ENCODE results near the gene SETD5. TPM values are rescaled to one million over a fixed set of nuclear protein-coding genes. Genes with fewer than 3 reads are reported as not detected.

SETD5 gene
- total and polyA plus RNA-seq, 2 experiments from 2014 or later: 143 to 172 TPM

DNA sequence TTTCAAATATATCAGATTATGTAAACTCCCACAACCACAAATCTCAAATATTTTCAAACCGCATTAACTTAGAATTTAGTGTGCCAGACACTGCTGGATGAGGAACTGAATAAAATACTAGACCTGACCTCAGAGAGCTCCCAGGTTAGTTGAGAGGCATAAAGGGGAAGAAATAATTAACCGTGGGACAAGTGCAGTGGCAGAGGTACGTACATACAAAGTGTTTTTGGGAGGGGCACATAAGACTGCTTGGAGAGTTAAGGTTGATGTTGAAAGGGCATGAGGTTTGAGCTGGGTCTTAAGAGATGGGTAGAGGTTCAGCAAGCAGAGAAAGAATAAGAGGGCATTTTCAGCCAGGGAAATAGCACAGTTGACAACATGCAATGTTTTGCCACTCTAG lies 17.4 kb upstream of the SETD5 start:
- Mint-ChIP-seq H3K36me3 (ENCODE audit: low read depth) (peaks cover 69% of the 10 kb centered on the region), H3K9me3 (no peaks in the 10 kb centered on the region)

GRCh38 chr3:9384141-9384828 lies 13.1 kb upstream of the SETD5 start:
- peak overlapping the region; percentile 61; the same call in 1 of the 2 replicates for H3K27ac ChIP-seq (ENCODE audit: low read depth)
- H2AFZ ChIP-seq: no peak overlapping the region
- DNase-seq (ENCODE audit: low spot score) (no peak), ATAC-seq (peak; percentile 14; the same call in 1 of the 3 replicates)
- no peak overlapping the region for H3K4me3 ChIP-seq
- H3K27me3 ChIP-seq (ENCODE audit: insufficient read depth): no peaks in the 10 kb centered on the region
- no peaks in the 10 kb centered on the region for H3K9me2 ChIP-seq (ENCODE audit: insufficient read depth)
- peaks cover under 1% of the 10 kb centered on the region; the same call in 1 of the 2 replicates for H3K79me2 ChIP-seq (replicated peaks; ENCODE audit: insufficient read depth)
- Mint-ChIP-seq H3K27me3 (ENCODE audit: insufficient read depth, low read depth, poor library complexity) (peaks cover 7% of the 10 kb centered on the region), H3K4me1 (peaks cover 3% of the 10 kb centered on the region; the same call in 2 of the 3 replicates), H3K9me3 (no peaks in the 10 kb centered on the region), H3K36me3 (ENCODE audit: low read depth) (peaks cover 87% of the 10 kb centered on the region), H3K4me3 (no peak overlapping the region), H3K27ac (peak overlapping the region; percentile 4; the same call in 1 of the 2 replicates)
- no peaks in the 10 kb centered on the region; the same call in 1 of the 2 replicates for H4K20me1 ChIP-seq (replicated peaks; ENCODE audit: insufficient read depth)
- H3K4me2 ChIP-seq: no peak overlapping the region
- H3K36me3 ChIP-seq (ENCODE audit: insufficient read depth): peaks cover 25% of the 10 kb centered on the region
- peaks cover 31% of the 10 kb centered on the region; the same call in 1 of the 2 replicates for H3F3A ChIP-seq (replicated peaks; ENCODE audit: low read depth)
- H3K4me1 ChIP-seq (ENCODE audit: insufficient read depth): no peaks in the 10 kb centered on the region
- TF ChIP-seq ZNF114 (CRISPR knock-in tag; IDR thresholded peaks at IDR 0.05) (no peak), EZH2phosphoT487 (IDR thresholded peaks at IDR 0.05; ENCODE audit: unreplicated experiment) (no peak), STAT1 (IDR thresholded peaks at IDR 0.05; ENCODE audit: unreplicated experiment) (no peak), ZNF331 (CRISPR knock-in tag; IDR thresholded peaks at IDR 0.05; ENCODE audit: low read depth) (no peak), CREB1 (CRISPR knock-in tag; IDR thresholded peaks at IDR 0.05; ENCODE audit: low read depth) (no peak)
- TF ChIP-seq, protein P1, sequence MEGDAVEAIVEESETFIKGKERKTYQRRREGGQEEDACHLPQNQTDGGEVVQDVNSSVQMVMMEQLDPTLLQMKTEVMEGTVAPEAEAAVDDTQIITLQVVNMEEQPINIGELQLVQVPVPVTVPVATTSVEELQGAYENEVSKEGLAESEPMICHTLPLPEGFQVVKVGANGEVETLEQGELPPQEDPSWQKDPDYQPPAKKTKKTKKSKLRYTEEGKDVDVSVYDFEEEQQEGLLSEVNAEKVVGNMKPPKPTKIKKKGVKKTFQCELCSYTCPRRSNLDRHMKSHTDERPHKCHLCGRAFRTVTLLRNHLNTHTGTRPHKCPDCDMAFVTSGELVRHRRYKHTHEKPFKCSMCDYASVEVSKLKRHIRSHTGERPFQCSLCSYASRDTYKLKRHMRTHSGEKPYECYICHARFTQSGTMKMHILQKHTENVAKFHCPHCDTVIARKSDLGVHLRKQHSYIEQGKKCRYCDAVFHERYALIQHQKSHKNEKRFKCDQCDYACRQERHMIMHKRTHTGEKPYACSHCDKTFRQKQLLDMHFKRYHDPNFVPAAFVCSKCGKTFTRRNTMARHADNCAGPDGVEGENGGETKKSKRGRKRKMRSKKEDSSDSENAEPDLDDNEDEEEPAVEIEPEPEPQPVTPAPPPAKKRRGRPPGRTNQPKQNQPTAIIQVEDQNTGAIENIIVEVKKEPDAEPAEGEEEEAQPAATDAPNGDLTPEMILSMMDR (conservative IDR thresholded peaks at IDR 0.05; ENCODE audit: low read depth in 2 of 2): no peak
- TF ChIP-seq, protein P2, sequence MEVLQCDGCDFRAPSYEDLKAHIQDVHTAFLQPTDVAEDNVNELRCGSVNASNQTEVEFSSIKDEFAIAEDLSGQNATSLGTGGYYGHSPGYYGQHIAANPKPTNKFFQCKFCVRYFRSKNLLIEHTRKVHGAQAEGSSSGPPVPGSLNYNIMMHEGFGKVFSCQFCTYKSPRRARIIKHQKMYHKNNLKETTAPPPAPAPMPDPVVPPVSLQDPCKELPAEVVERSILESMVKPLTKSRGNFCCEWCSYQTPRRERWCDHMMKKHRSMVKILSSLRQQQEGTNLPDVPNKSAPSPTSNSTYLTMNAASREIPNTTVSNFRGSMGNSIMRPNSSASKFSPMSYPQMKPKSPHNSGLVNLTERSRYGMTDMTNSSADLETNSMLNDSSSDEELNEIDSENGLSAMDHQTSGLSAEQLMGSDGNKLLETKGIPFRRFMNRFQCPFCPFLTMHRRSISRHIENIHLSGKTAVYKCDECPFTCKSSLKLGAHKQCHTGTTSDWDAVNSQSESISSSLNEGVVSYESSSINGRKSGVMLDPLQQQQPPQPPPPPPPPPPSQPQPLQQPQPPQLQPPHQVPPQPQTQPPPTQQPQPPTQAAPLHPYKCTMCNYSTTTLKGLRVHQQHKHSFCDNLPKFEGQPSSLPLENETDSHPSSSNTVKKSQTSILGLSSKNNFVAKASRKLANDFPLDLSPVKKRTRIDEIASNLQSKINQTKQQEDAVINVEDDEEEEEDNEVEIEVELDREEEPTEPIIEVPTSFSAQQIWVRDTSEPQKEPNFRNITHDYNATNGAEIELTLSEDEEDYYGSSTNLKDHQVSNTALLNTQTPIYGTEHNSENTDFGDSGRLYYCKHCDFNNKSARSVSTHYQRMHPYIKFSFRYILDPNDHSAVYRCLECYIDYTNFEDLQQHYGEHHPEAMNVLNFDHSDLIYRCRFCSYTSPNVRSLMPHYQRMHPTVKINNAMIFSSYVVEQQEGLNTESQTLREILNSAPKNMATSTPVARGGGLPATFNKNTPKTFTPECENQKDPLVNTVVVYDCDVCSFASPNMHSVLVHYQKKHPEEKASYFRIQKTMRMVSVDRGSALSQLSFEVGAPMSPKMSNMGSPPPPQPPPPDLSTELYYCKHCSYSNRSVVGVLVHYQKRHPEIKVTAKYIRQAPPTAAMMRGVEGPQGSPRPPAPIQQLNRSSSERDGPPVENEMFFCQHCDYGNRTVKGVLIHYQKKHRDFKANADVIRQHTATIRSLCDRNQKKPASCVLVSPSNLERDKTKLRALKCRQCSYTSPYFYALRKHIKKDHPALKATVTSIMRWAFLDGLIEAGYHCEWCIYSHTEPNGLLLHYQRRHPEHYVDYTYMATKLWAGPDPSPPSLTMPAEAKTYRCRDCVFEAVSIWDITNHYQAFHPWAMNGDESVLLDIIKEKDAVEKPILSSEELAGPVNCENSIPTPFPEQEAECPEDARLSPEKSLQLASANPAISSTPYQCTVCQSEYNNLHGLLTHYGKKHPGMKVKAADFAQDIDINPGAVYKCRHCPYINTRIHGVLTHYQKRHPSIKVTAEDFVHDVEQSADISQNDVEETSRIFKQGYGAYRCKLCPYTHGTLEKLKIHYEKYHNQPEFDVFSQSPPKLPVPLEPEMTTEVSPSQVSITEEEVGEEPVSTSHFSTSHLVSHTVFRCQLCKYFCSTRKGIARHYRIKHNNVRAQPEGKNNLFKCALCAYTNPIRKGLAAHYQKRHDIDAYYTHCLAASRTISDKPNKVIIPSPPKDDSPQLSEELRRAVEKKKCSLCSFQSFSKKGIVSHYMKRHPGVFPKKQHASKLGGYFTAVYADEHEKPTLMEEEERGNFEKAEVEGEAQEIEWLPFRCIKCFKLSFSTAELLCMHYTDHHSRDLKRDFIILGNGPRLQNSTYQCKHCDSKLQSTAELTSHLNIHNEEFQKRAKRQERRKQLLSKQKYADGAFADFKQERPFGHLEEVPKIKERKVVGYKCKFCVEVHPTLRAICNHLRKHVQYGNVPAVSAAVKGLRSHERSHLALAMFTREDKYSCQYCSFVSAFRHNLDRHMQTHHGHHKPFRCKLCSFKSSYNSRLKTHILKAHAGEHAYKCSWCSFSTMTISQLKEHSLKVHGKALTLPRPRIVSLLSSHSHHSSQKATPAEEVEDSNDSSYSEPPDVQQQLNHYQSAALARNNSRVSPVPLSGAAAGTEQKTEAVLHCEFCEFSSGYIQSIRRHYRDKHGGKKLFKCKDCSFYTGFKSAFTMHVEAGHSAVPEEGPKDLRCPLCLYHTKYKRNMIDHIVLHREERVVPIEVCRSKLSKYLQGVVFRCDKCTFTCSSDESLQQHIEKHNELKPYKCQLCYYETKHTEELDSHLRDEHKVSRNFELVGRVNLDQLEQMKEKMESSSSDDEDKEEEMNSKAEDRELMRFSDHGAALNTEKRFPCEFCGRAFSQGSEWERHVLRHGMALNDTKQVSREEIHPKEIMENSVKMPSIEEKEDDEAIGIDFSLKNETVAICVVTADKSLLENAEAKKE (CRISPR knock-in tag; IDR thresholded peaks at IDR 0.05): no peak
- TF ChIP-seq, protein P3, sequence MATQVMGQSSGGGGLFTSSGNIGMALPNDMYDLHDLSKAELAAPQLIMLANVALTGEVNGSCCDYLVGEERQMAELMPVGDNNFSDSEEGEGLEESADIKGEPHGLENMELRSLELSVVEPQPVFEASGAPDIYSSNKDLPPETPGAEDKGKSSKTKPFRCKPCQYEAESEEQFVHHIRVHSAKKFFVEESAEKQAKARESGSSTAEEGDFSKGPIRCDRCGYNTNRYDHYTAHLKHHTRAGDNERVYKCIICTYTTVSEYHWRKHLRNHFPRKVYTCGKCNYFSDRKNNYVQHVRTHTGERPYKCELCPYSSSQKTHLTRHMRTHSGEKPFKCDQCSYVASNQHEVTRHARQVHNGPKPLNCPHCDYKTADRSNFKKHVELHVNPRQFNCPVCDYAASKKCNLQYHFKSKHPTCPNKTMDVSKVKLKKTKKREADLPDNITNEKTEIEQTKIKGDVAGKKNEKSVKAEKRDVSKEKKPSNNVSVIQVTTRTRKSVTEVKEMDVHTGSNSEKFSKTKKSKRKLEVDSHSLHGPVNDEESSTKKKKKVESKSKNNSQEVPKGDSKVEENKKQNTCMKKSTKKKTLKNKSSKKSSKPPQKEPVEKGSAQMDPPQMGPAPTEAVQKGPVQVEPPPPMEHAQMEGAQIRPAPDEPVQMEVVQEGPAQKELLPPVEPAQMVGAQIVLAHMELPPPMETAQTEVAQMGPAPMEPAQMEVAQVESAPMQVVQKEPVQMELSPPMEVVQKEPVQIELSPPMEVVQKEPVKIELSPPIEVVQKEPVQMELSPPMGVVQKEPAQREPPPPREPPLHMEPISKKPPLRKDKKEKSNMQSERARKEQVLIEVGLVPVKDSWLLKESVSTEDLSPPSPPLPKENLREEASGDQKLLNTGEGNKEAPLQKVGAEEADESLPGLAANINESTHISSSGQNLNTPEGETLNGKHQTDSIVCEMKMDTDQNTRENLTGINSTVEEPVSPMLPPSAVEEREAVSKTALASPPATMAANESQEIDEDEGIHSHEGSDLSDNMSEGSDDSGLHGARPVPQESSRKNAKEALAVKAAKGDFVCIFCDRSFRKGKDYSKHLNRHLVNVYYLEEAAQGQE (IDR thresholded peaks at IDR 0.05; ENCODE audit: unreplicated experiment): no peak

More for the DNA sequence above, 17.4 kb upstream of the SETD5 start:
- Histone ChIP-seq H3K27me3 (ENCODE audit: insufficient read depth) (no peaks in the 10 kb centered on the region), H3K4me2 (no peak overlapping the region), H3K4me3 (no peak overlapping the region), H3K4me1 (ENCODE audit: insufficient read depth) (no peaks in the 10 kb centered on the region), H3F3A (replicated peaks; ENCODE audit: low read depth) (peaks cover 9% of the 10 kb centered on the region; the same call in 1 of the 2 replicates), H2AFZ (no peak overlapping the region), H3K27ac (ENCODE audit: low read depth) (no peak overlapping the region), H4K20me1 (replicated peaks; ENCODE audit: insufficient read depth) (peaks cover 3% of the 10 kb centered on the region; the same call in 1 of the 2 replicates), H3K36me3 (ENCODE audit: insufficient read depth) (peaks cover 20% of the 10 kb centered on the region), H3K79me2 (replicated peaks; ENCODE audit: insufficient read depth) (peaks cover 9% of the 10 kb centered on the region; the same call in 1 of the 2 replicates), H3K9me2 (ENCODE audit: insufficient read depth) (no peaks in the 10 kb centered on the region)
- H3K4me1 Mint-ChIP-seq: no peaks in the 10 kb centered on the region
- TF ChIP-seq JUNB (IDR thresholded peaks at IDR 0.05; ENCODE audit: unreplicated experiment): no peak
- no peak for TF ChIP-seq ZNF331 (CRISPR knock-in tag; IDR thresholded peaks at IDR 0.05; ENCODE audit: low read depth)
- TF ChIP-seq EZH2phosphoT487 (IDR thresholded peaks at IDR 0.05; ENCODE audit: unreplicated experiment): no peak
- no peak overlapping the region for H3K27ac Mint-ChIP-seq
- no peak for ATAC-seq
- H3K4me3 Mint-ChIP-seq: no peak overlapping the region
- no peak for DNase-seq (ENCODE audit: low spot score)
- peaks cover 7% of the 10 kb centered on the region for H3K27me3 Mint-ChIP-seq (ENCODE audit: insufficient read depth, low read depth, poor library complexity)

Data from GM23338 (cell line).